Breast epithelium (tissue), 3 donors: ENCODE data around the gene RGS1.

Experiments used
- CTCF ChIP-seq, 3 donors: fragments of 450-650 bp; IDR thresholded peaks; one replicate each; pipeline ENCODE4 v1.5.1; 2016 to 2017; ENCODE audit warnings: antibody characterized with exemption in 3 of 3, mild to moderate bottlenecking in 3 of 3, moderate library complexity in 3 of 3
- POLR2AphosphoS5 ChIP-seq, 3 donors: sonication (generic); formaldehyde crosslinking; IDR thresholded peaks; one replicate each; pipeline ENCODE4 v1.6.1; 2017; ENCODE audit warnings: antibody characterized with exemption in 3 of 3

- no peak for TF ChIP-seq POLR2AphosphoS5 (IDR thresholded peaks at IDR 0.05)
- no peak for TF ChIP-seq CTCF (IDR thresholded peaks at IDR 0.05)
Observed at GRCh38 chr1:192566657-192567056, 8.9 kb upstream of the RGS1 start.
